Measurements from ENCODE around the gene LRRC4B.

DNA sequence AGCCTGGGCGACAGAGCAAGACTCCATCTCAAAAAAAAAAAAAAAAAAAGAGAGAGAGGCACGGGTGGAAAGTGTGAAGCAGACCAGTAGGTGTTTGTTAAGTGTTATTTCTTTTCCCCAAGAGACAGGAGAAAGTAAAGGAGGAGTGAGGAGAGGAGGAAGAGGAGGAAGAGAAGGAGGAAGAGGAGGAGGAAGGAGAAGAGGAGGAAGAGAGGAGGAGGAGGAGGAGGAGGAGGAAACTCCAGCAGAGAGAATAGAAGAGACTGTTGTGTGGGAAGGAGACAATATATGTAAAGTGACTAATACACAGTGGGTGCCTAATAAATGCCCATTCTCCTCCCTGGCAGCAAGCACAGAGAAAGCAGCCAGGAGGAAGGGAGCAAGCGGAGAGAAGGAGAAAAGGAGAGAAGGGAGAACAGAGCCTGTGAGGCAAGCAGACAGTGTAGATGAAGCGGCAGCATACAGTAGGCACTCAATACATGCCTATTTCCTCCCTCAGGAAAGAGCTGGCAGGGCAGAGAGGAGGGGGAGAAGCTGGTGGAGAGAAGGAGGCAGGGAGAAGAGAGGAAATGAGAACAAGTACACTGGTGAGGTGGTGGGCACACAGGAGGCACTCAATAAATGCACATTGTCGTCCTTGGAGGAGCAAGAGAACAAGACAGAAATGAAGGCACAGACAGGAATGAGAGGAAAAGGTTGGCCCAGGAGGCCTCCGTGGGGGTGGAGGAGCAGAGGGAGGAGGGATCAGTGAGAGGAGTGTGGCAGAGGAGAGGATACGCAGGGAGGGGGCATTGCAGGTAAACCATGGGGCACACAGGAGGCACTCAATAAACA lies 73.8 kb downstream of the LRRC4B start:
- no peak for TF ChIP-seq POLR2A (IDR thresholded peaks at IDR 0.05)
- TF ChIP-seq, protein P1, sequence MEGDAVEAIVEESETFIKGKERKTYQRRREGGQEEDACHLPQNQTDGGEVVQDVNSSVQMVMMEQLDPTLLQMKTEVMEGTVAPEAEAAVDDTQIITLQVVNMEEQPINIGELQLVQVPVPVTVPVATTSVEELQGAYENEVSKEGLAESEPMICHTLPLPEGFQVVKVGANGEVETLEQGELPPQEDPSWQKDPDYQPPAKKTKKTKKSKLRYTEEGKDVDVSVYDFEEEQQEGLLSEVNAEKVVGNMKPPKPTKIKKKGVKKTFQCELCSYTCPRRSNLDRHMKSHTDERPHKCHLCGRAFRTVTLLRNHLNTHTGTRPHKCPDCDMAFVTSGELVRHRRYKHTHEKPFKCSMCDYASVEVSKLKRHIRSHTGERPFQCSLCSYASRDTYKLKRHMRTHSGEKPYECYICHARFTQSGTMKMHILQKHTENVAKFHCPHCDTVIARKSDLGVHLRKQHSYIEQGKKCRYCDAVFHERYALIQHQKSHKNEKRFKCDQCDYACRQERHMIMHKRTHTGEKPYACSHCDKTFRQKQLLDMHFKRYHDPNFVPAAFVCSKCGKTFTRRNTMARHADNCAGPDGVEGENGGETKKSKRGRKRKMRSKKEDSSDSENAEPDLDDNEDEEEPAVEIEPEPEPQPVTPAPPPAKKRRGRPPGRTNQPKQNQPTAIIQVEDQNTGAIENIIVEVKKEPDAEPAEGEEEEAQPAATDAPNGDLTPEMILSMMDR (IDR thresholded peaks at IDR 0.05): no peak

Data from heart left ventricle (tissue), 13 donors.